Stimulated activated CD8-positive, alpha-beta memory T cell treated with anti-CD3 and anti-CD28 coated beads, Interleukin-12 subunit alpha, Interleukin-12 subunit beta, amount 100 ng/mL, for 24 hours (primary cell): ENCODE measurements around the gene CMSS1.

Experiments
- DNase-seq: peaks from one replicate; pipeline ENCODE4 v3.0.0-alpha.2; 2020; ENCODE audit errors: extremely low read depth

The CMSS1 gene

GRCh38 chr3:99990179-99990578 lies 172.5 kb downstream of the CMSS1 start:
- no peak for DNase-seq

- no peak for DNase-seq
Measured at GRCh38 chr3:99997293-99997692, 179.6 kb downstream of the CMSS1 start.

GRCh38 chr3:99999536-99999935 lies 181.9 kb downstream of the CMSS1 start:
- no peak for DNase-seq

GRCh38 chr3:100001083-100001482 lies 183.4 kb downstream of the CMSS1 start:
- no peak for DNase-seq

- DNase-seq, result no peak
Measured at GRCh38 chr3:100001526-100002270, 184.0 kb downstream of the CMSS1 start.

GRCh38 chr3:100002599-100003350 lies 185.1 kb downstream of the CMSS1 start:
- DNase-seq, result no peak

- no peak for DNase-seq
Measured at GRCh38 chr3:100003609-100004503, 186.2 kb downstream of the CMSS1 start.

GRCh38 chr3:100004931-100005330 lies 187.3 kb downstream of the CMSS1 start:
- DNase-seq, result no peak

- no peak for DNase-seq
Measured at GRCh38 chr3:100005665-100006393, 188.2 kb downstream of the CMSS1 start.

GRCh38 chr3:100006570-100007271 lies 189.1 kb downstream of the CMSS1 start:
- DNase-seq, result no peak

GRCh38 chr3:100007313-100007712 lies 189.7 kb downstream of the CMSS1 start:
- DNase-seq, result no peak

- DNase-seq, result no peak
Measured at GRCh38 chr3:100008081-100008698, 190.5 kb downstream of the CMSS1 start.

GRCh38 chr3:100009276-100010086 lies 191.8 kb downstream of the CMSS1 start:
- no peak for DNase-seq

- DNase-seq, result no peak
Measured at GRCh38 chr3:100010087-100010417, 192.4 kb downstream of the CMSS1 start.

- no peak for DNase-seq
Measured at GRCh38 chr3:100018806-100019205, 201.1 kb downstream of the CMSS1 start.

GRCh38 chr3:100019719-100020118 lies 202.1 kb downstream of the CMSS1 start:
- no peak for DNase-seq

- no peak for DNase-seq
Measured at GRCh38 chr3:100020876-100021644, 203.4 kb downstream of the CMSS1 start.

- no peak for DNase-seq
Measured at GRCh38 chr3:100022506-100022905, 204.8 kb downstream of the CMSS1 start.

GRCh38 chr3:100023150-100023549 lies 205.5 kb downstream of the CMSS1 start:
- no peak for DNase-seq
